MCF 10A (cell line): ENCODE data around the gene TMEM72. TPM values are rescaled to one million over a fixed set of nuclear protein-coding genes. Genes with fewer than 3 reads are reported as not detected.

ENCODE experiments used
- BruUV-seq: library from RNA; stranded (reverse); fragments of 400-500 nt; replicated peaks from 2 replicates; lab custom pipeline; 2021; lab: Mats Ljungman, UMichigan
- CTCF ChIA-PET: fragments of 300-600 bp; sonication (Branson Sonifier 250); formaldehyde crosslinking; extraction: SDS; loops from one replicate; lab custom pipeline; 2021; ENCODE audit warnings: antibody characterized with exemption, inconsistent platforms; lab: Yijun Ruan, JAX
- POLR2A ChIA-PET: fragments of 300-600, 350-650 bp; sonication (Branson Sonifier 250); formaldehyde crosslinking; extraction: SDS; loops from one replicate; lab custom pipeline; 2020; ENCODE audit warnings: antibody characterized with exemption, inconsistent platforms; lab: Yijun Ruan, JAX
- DNase-seq: peaks from one replicate; pipeline ENCODE4 v3.0.0-alpha.2; 2018; ENCODE audit not compliant: unreplicated experiment
- H3K27ac Mint-ChIP-seq: one replicate; pipeline ENCODE4 v1.8.0; 2022; ENCODE audit warnings: mild to moderate bottlenecking, low read depth, mixed read lengths; ENCODE audit not compliant: unreplicated experiment
- H3K27me3 Mint-ChIP-seq: one replicate; pipeline ENCODE4 v1.8.0; 2022; ENCODE audit warnings: mixed read lengths; ENCODE audit not compliant: insufficient read depth, unreplicated experiment
- H3K36me3 Mint-ChIP-seq: one replicate; pipeline ENCODE4 v1.8.0; 2022; ENCODE audit warnings: mild to moderate bottlenecking, moderate library complexity, mixed read lengths; ENCODE audit not compliant: insufficient read depth, unreplicated experiment
- H3K4me1 Mint-ChIP-seq: one replicate; pipeline ENCODE4 v1.8.0; 2022; ENCODE audit warnings: mixed read lengths; ENCODE audit not compliant: insufficient read depth, unreplicated experiment
- H3K4me3 Mint-ChIP-seq: one replicate; pipeline ENCODE4 v1.8.0; 2022; ENCODE audit warnings: mild to moderate bottlenecking, moderate library complexity, mixed read lengths; ENCODE audit not compliant: unreplicated experiment
- H3K9me3 Mint-ChIP-seq: one replicate; pipeline ENCODE4 v1.8.0; 2022; ENCODE audit warnings: mixed read lengths; ENCODE audit not compliant: unreplicated experiment
- intact Hi-C: fragments of 100-400 bp; cut with micrococcal nuclease; formaldehyde crosslinking; loops from 2 replicates; pipeline ENCODE4 v1.14.1; 2022
- total RNA-seq: library from RNA; stranded (reverse); gene quantifications from 2 replicates; pipeline ENCODE4 v1.2.3, GENCODE V29; 2022
- TF ChIP-seq, protein P1 (sequence below): fragments of 200-600 bp; IDR thresholded peaks from one replicate; pipeline ENCODE4 v1.8.0; 2022; ENCODE audit warnings: antibody characterized with exemption, mild to moderate bottlenecking; ENCODE audit not compliant: unreplicated experiment

Gene TMEM72
- total RNA-seq, 1 experiment from 2014 or later: not detected

- TF ChIP-seq, protein P1, sequence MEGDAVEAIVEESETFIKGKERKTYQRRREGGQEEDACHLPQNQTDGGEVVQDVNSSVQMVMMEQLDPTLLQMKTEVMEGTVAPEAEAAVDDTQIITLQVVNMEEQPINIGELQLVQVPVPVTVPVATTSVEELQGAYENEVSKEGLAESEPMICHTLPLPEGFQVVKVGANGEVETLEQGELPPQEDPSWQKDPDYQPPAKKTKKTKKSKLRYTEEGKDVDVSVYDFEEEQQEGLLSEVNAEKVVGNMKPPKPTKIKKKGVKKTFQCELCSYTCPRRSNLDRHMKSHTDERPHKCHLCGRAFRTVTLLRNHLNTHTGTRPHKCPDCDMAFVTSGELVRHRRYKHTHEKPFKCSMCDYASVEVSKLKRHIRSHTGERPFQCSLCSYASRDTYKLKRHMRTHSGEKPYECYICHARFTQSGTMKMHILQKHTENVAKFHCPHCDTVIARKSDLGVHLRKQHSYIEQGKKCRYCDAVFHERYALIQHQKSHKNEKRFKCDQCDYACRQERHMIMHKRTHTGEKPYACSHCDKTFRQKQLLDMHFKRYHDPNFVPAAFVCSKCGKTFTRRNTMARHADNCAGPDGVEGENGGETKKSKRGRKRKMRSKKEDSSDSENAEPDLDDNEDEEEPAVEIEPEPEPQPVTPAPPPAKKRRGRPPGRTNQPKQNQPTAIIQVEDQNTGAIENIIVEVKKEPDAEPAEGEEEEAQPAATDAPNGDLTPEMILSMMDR: no peak
- H3K27me3 Mint-ChIP-seq: peaks cover 32% of the 10 kb centered on the region
- no peak overlapping the region for H3K27ac Mint-ChIP-seq
- no peak for DNase-seq
- intact Hi-C loops: no loop called here
- ChIA-PET POLR2A (interaction anchor here (0.6 kb wide), 1 partner anchor 293 kb away, joined by 3 read pairs; no protein-coding TSS in a partner anchor), CTCF (interaction anchor here (0.6 kb wide), 2 partner anchors 188 to 1677 kb away, joined by 3 read pairs; no protein-coding TSS in a partner anchor)
- no peaks in the 10 kb centered on the region for H3K36me3 Mint-ChIP-seq
- H3K9me3 Mint-ChIP-seq: no peaks in the 10 kb centered on the region
- peaks cover 4% of the 10 kb centered on the region for H3K4me1 Mint-ChIP-seq
- H3K4me3 Mint-ChIP-seq: no peak overlapping the region
- BruUV-seq: no TSS peak
These were observed 27.4 kb upstream of the TMEM72 start for GRCh38 chr10:44883593-44884331.

- POLR2A ChIA-PET: no interaction called here
- Mint-ChIP-seq H3K9me3 (no peaks in the 10 kb centered on the region), H3K27me3 (peaks cover 16% of the 10 kb centered on the region), H3K4me3 (no peak overlapping the region), H3K36me3 (no peaks in the 10 kb centered on the region), H3K4me1 (peaks cover 4% of the 10 kb centered on the region), H3K27ac (no peak overlapping the region)
- CTCF ChIA-PET: no interaction called here
- BruUV-seq: no TSS peak
- intact Hi-C loops: no loop called here
- TF ChIP-seq, protein P1: no peak
- no peak for DNase-seq
These were observed 25.4 kb upstream of the TMEM72 start for GRCh38 chr10:44885710-44886109.

DNA sequence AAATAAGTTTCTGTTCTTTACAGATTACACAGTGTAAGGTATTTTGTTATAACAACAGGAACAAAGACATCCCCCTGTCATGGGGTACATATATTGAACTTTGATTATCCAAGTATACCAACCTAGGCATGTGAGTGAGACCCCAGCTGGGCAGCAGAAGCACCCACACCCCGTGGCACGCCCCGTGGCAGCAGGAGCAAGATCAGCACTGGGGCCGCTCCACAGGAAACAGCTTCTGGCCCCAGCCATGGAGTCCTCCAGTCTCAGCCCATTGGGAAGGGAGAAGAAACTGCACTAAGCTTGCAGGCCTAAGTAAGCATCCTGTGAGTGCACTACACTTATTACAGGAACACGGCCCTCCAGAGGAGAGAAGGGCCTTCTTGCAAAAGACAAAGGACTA, 24.2 kb upstream of the TMEM72 start:
- Mint-ChIP-seq H3K9me3 (no peaks in the 10 kb centered on the region), H3K4me3 (no peak overlapping the region), H3K36me3 (no peaks in the 10 kb centered on the region), H3K27me3 (peaks cover 12% of the 10 kb centered on the region), H3K27ac (no peak overlapping the region), H3K4me1 (peaks cover 4% of the 10 kb centered on the region)
- no TSS peak for BruUV-seq
- ChIA-PET POLR2A (no interaction called here), CTCF (interaction anchor here (1.0 kb wide), 1 partner anchor 16 kb away, joined by 3 read pairs; no protein-coding TSS in a partner anchor)
- TF ChIP-seq, protein P1: no peak
- no peak for DNase-seq
- intact Hi-C loops: no loop called here

DNA sequence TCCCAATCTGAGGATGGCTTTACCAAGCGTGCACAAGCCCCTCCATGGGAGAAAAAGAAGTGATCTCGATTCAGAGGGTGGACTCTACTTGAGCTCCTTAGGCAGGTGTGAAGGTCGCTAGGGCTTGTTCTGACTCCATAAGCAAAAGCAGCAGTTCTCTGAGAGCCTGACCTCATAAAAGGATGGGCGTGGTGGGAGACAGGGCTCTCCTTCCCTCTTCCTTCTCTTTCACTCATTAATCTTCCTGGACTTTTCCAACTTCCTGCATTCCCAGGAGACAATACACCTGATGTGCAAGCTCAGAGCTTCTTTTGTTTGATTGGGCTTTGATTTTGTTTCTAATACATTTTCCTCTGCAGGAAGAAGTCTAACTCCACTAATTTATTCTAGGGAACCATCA, 22.3 kb upstream of the TMEM72 start:
- ChIA-PET POLR2A (no interaction called here), CTCF (interaction anchor here (1.1 kb wide), 1 partner anchor 15 kb away, joined by 4 read pairs; no protein-coding TSS in a partner anchor)
- TF ChIP-seq, protein P1: no peak
- Mint-ChIP-seq H3K4me1 (peaks cover 4% of the 10 kb centered on the region), H3K9me3 (no peaks in the 10 kb centered on the region), H3K27me3 (no peaks in the 10 kb centered on the region), H3K4me3 (no peak overlapping the region), H3K36me3 (no peaks in the 10 kb centered on the region), H3K27ac (no peak overlapping the region)
- intact Hi-C loops: no loop called here
- BruUV-seq: no TSS peak
- no peak for DNase-seq
